HCT116 (cell line): Measurements from ENCODE around the gene NEK7. TPM values are rescaled to one million over a fixed set of nuclear protein-coding genes. Genes with fewer than 3 reads are reported as not detected.

Source experiments
- ATAC-seq: fragments of 200-7000 bp; cut with Tn5 transposase; 2 replicates; pipeline ENCODE4 v1.9.1; 2020; ENCODE audit warnings: mild to moderate bottlenecking, moderate library complexity
- BruUV-seq: library from RNA; stranded (reverse); fragments of 400-500 nt; replicated peaks from 2 replicates; lab custom pipeline; 2021; lab: Mats Ljungman, UMichigan
- CTCF ChIA-PET: fragments of 300-600 bp; sonication (Branson Sonifier 250); formaldehyde crosslinking; loops from one replicate; lab custom pipeline; 2021; ENCODE audit warnings: antibody characterized with exemption; lab: Charles Lee
- POLR2A ChIA-PET: fragments of 300-600, 350-600 bp; sonication (Branson Sonifier 250); formaldehyde crosslinking; loops from one replicate; lab custom pipeline; 2021; ENCODE audit warnings: antibody characterized with exemption; lab: Charles Lee
- RAD21 ChIA-PET, 2 experiments: fragments of 300-600 bp; sonication (Branson Sonifier 250); formaldehyde crosslinking; loops; one replicate each; lab custom pipeline; 2023; ENCODE audit warnings: low total read pairs in 2 of 2; ENCODE audit not compliant: uncharacterized antibody in 2 of 2, unreplicated experiment in 2 of 2, low non-redundant PET in 1 of 2; lab: Charles Lee
- DNase-seq: peaks from one replicate; pipeline ENCODE4 v3.0.0-alpha.2; 2010; ENCODE audit warnings: low read depth, low spot score
- H2AFZ ChIP-seq: fragments of 200-600 bp; shearing (Covaris generic), sonication (generic); 2 replicates; pipeline ENCODE4 v1.6.1; 2017; ENCODE audit warnings: low read depth, mixed run types, mixed read lengths, antibody characterized with exemption, low read length; ENCODE audit not compliant: poor library complexity, severe bottlenecking
- H3K27ac ChIP-seq: 2 replicates; pipeline ENCODE4 v1.5.1; 2012; ENCODE audit warnings: low read depth, low read length
- H3K27me3 ChIP-seq: fragments of 200-600 bp; sonication (generic); 2 replicates; pipeline ENCODE4 v1.6.1; 2016; ENCODE audit warnings: mixed run types, low read length, mixed read lengths; ENCODE audit not compliant: insufficient read depth
- H3K36me3 ChIP-seq, 2 experiments: fragments of 200-500 bp in 1 of 2; fragments of 200-600 bp in 1 of 2; sonication (Bioruptor generic) in 1 of 2; sonication (generic) in 1 of 2; 2 replicates each; pipeline versions ENCODE4 v1.5.1 to v1.6.1; 2014 to 2016; ENCODE audit warnings: low read length in 2 of 2, inconsistent platforms in 1 of 2, mixed read lengths in 1 of 2, mixed run types in 1 of 2; ENCODE audit not compliant: insufficient read depth in 2 of 2, control insufficient read depth in 1 of 2
- H3K4me1 ChIP-seq, 2 experiments: fragments of 200-600 bp in 1 of 2; sonication (generic) in 1 of 2; 2 replicates each; pipeline versions ENCODE4 v1.5.1 to v1.6.1; 2012 to 2017; ENCODE audit warnings: low read length in 2 of 2, inconsistent platforms in 1 of 2, mild to moderate bottlenecking in 1 of 2, mixed read lengths in 1 of 2, mixed run types in 1 of 2, moderate library complexity in 1 of 2; ENCODE audit not compliant: insufficient read depth in 2 of 2, control insufficient read depth in 1 of 2
- H3K4me2 ChIP-seq: fragments of 200-600 bp; sonication (generic); 2 replicates; pipeline ENCODE4 v1.6.1; 2017; ENCODE audit warnings: mixed run types, low read length, mixed read lengths
- H3K4me3 ChIP-seq, 2 experiments: fragments of 200-600 bp in 1 of 2; sonication (generic) in 1 of 2; replicated peaks in 1 of 2; 2 replicates each; pipeline ENCODE4 v1.5.1; 2011 to 2016; ENCODE audit warnings: low read length in 2 of 2, control low read depth in 1 of 2, low read depth in 1 of 2, mild to moderate bottlenecking in 1 of 2, mixed read lengths in 1 of 2, mixed run types in 1 of 2
- H3K79me2 ChIP-seq: fragments of 200-600 bp; sonication (generic); 2 replicates; pipeline ENCODE4 v1.6.1; 2017; ENCODE audit warnings: mild to moderate bottlenecking, mixed run types, low read length, moderate library complexity, mixed read lengths; ENCODE audit not compliant: insufficient read depth
- H3K9ac ChIP-seq: fragments of 200-600 bp; sonication (generic); 2 replicates; pipeline ENCODE4 v1.6.1; 2016; ENCODE audit warnings: low read length, mixed read lengths
- H3K9me2 ChIP-seq: fragments of 200-600 bp; sonication (generic), shearing (Covaris generic); 2 replicates; pipeline ENCODE4 v1.6.1; 2017; ENCODE audit warnings: mixed run types, mild to moderate bottlenecking, moderate library complexity; ENCODE audit not compliant: insufficient read depth
- H3K9me3 ChIP-seq, 2 experiments: fragments of 200-500 bp in 1 of 2; fragments of 200-600 bp in 1 of 2; sonication (Bioruptor generic) in 1 of 2; sonication (generic) in 1 of 2; 2 replicates each; pipeline ENCODE4 v1.6.1; 2014 to 2017; ENCODE audit warnings: low read length in 2 of 2, mixed read lengths in 2 of 2, inconsistent platforms in 1 of 2, low read depth in 1 of 2, mild to moderate bottlenecking in 1 of 2, mixed run types in 1 of 2, moderate library complexity in 1 of 2; ENCODE audit not compliant: control insufficient read depth in 1 of 2, insufficient read depth in 1 of 2
- H4K20me1 ChIP-seq: fragments of 200-600 bp; sonication (generic), shearing (Covaris generic); 2 replicates; pipeline ENCODE4 v1.6.1; 2017; ENCODE audit warnings: mixed run types, mild to moderate bottlenecking, moderate library complexity; ENCODE audit not compliant: insufficient read depth
- CEBPB ChIP-seq: IDR thresholded peaks from 2 replicates; pipeline ENCODE4 v1.6.1; 2012; ENCODE audit warnings: low read depth
- EGR1 ChIP-seq: IDR thresholded peaks from 2 replicates; pipeline ENCODE4 v1.6.1; 2012; ENCODE audit warnings: low read depth
- ELF1 ChIP-seq: IDR thresholded peaks from 2 replicates; pipeline ENCODE4 v1.6.1; 2012; ENCODE audit warnings: low read depth, borderline replicate concordance
- EZH2 ChIP-seq: fragments of 200-600 bp; sonication (generic); IDR thresholded peaks from 2 replicates; pipeline ENCODE4 v1.6.1; 2017; ENCODE audit warnings: antibody characterized with exemption, mixed run types
- EZH2phosphoT487 ChIP-seq: fragments of 200-600 bp; IDR thresholded peaks from 2 replicates; pipeline ENCODE4 v1.6.1; 2018; ENCODE audit warnings: antibody characterized with exemption, borderline replicate concordance
- FOSL1 ChIP-seq: IDR thresholded peaks from 2 replicates; pipeline ENCODE4 v1.6.1; 2012; ENCODE audit warnings: low read depth
- JUND ChIP-seq: IDR thresholded peaks from 2 replicates; pipeline ENCODE4 v1.6.1; 2012
- POLR2AphosphoS5 ChIP-seq: IDR thresholded peaks from 2 replicates; pipeline ENCODE4 v1.6.1; 2011; ENCODE audit warnings: mild to moderate bottlenecking, low read depth, low read length, moderate library complexity
- RAD21 ChIP-seq: IDR thresholded peaks from 2 replicates; pipeline ENCODE4 v1.6.1; 2012; ENCODE audit warnings: low read depth, mild to moderate bottlenecking
- SIN3A ChIP-seq: IDR thresholded peaks from 2 replicates; pipeline ENCODE4 v1.6.1; 2012; ENCODE audit warnings: low read depth
- SP1 ChIP-seq: IDR thresholded peaks from 2 replicates; pipeline ENCODE4 v1.6.1; 2012; ENCODE audit warnings: low read depth
- TCF7L2 ChIP-seq: IDR thresholded peaks from 2 replicates; pipeline ENCODE4 v1.7.0; 2011; ENCODE audit warnings: borderline replicate concordance, inconsistent platforms; ENCODE audit not compliant: insufficient read depth, insufficient read length; ENCODE audit errors: extremely low read depth
- YY1 ChIP-seq: IDR thresholded peaks from 2 replicates; pipeline ENCODE4 v1.6.1; 2011; ENCODE audit warnings: low read length, low read depth, moderate library complexity, mild to moderate bottlenecking; ENCODE audit not compliant: insufficient replicate concordance; ENCODE audit errors: extremely low read depth
- ZFX ChIP-seq: fragments of 450-650 bp; IDR thresholded peaks from 2 replicates; pipeline ENCODE4 v1.6.1; 2017
- ZNF274 ChIP-seq: fragments of 200-500 bp; sonication (Bioruptor generic); IDR thresholded peaks from 2 replicates; pipeline ENCODE4 v1.6.1; 2014; ENCODE audit warnings: mild to moderate bottlenecking, low read depth, low read length, inconsistent platforms
- intact Hi-C: fragments of 100-400 bp; cut with micrococcal nuclease; formaldehyde crosslinking; loops from 2 replicates; pipeline ENCODE4 v1.10.0; 2022
- total RNA-seq: library from RNA; stranded (reverse); gene quantifications from one replicate; pipeline ENCODE4 v1.2.1, GENCODE V29; 2021; ENCODE audit not compliant: unreplicated experiment
- TF ChIP-seq, protein P1 (sequence below): IDR thresholded peaks from 2 replicates; pipeline ENCODE4 v1.6.1; 2012
- TF ChIP-seq, protein P2 (sequence below): IDR thresholded peaks from 2 replicates; pipeline ENCODE4 v1.6.1; 2011; ENCODE audit warnings: mild to moderate bottlenecking, low read length, moderate library complexity; ENCODE audit not compliant: insufficient replicate concordance; ENCODE audit errors: extremely low read depth
- TF ChIP-seq, protein P3 (sequence below): IDR thresholded peaks from 2 replicates; pipeline ENCODE4 v1.6.1; 2012

NEK7 gene
- total RNA-seq, 1 experiment from 2014 or later, result 33.0 TPM

DNA sequence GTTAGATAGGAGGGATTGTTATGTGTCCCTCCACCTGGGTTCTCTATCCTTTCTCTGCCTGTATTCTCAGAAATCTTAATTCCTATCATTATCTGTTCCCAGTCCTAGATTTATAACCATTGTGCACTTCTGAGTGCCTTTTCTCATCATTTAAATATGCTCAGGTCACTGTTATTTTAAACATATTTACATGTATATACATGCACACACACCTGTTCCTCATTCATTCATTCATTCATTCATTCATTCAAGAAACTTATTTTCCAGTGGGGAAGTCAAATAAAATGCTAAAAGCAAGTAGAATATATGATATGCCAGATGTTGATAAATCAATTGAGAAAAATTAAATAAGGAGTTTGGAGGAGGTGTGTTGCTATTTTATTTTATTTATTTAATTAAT is 110.3 kb downstream of the NEK7 start:
- intact Hi-C loops, result no loop called here
- no peaks in the 10 kb centered on the region for H3K79me2 ChIP-seq
- no peak overlapping the region for H3K9ac ChIP-seq
- ChIA-PET RAD21 (no interaction called here), POLR2A (no interaction called here), CTCF (no interaction called here)
- H3K27ac ChIP-seq, result no peak overlapping the region
- no peak overlapping the region for H3K4me3 ChIP-seq
- H3K9me3 ChIP-seq, result no peaks in the 10 kb centered on the region
- H2AFZ ChIP-seq, result no peak overlapping the region
- no peaks in the 10 kb centered on the region for H3K27me3 ChIP-seq
- no peaks in the 10 kb centered on the region; a peak in 1 of 4 replicates for H3K4me1 ChIP-seq
- DNase-seq (no peak), ATAC-seq (no peak)
- no peak for TF ChIP-seq JUND
- TF ChIP-seq ZNF274, result no peak
- no peak for TF ChIP-seq CEBPB
- TF ChIP-seq ZFX, result no peak
- no peak for TF ChIP-seq RAD21
- TF ChIP-seq POLR2AphosphoS5, result no peak
- no peak for TF ChIP-seq EGR1
- TF ChIP-seq, protein P1, sequence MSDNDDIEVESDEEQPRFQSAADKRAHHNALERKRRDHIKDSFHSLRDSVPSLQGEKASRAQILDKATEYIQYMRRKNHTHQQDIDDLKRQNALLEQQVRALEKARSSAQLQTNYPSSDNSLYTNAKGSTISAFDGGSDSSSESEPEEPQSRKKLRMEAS, result no peak
- TF ChIP-seq YY1, result no peak
- no peak for TF ChIP-seq EZH2phosphoT487
- no peak for TF ChIP-seq SP1
- TF ChIP-seq ELF1, result no peak
- TF ChIP-seq FOSL1, result no peak
- no peak for TF ChIP-seq TCF7L2
- H4K20me1 ChIP-seq, result no peaks in the 10 kb centered on the region
- no peaks in the 10 kb centered on the region for H3K9me2 ChIP-seq
- H3K4me2 ChIP-seq, result no peak overlapping the region
- H3K36me3 ChIP-seq, result no peaks in the 10 kb centered on the region
- no TSS peak for BruUV-seq

DNA sequence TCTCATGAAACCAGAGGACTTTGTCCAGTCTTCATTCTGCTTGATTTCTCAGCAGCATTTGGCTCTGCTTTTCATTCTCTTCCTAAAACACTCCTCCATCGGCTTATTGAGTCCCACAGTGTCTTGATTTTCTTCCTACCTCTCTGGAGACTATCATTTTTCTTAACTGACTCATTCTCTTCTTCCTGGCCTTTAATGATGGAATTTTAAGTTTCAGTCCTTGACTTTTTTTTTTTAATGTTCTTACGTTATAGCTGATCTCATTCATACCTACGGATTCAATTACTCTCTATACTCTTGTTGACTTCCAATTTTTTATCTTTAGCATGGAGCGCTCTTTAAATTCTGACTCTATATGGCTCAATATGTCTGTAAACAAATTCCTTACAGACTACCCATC is 111.1 kb downstream of the NEK7 start:
- H4K20me1 ChIP-seq, result no peaks in the 10 kb centered on the region
- H3K4me1 ChIP-seq, result no peaks in the 10 kb centered on the region; a peak in 1 of 4 replicates
- ChIA-PET CTCF (no interaction called here), RAD21 (no interaction called here), POLR2A (no interaction called here)
- H3K4me3 ChIP-seq, result no peak overlapping the region
- H3K27me3 ChIP-seq, result no peaks in the 10 kb centered on the region
- intact Hi-C loops, result no loop called here
- no peaks in the 10 kb centered on the region for H3K9me3 ChIP-seq
- no peaks in the 10 kb centered on the region for H3K9me2 ChIP-seq
- no peak overlapping the region for H2AFZ ChIP-seq
- H3K36me3 ChIP-seq, result no peaks in the 10 kb centered on the region
- H3K79me2 ChIP-seq, result no peaks in the 10 kb centered on the region
- ATAC-seq (no peak), DNase-seq (no peak)
- H3K27ac ChIP-seq, result no peak overlapping the region
- no TSS peak for BruUV-seq
- H3K9ac ChIP-seq, result no peak overlapping the region
- no peak overlapping the region for H3K4me2 ChIP-seq
- TF ChIP-seq EZH2phosphoT487, result no peak
- TF ChIP-seq, protein P2, sequence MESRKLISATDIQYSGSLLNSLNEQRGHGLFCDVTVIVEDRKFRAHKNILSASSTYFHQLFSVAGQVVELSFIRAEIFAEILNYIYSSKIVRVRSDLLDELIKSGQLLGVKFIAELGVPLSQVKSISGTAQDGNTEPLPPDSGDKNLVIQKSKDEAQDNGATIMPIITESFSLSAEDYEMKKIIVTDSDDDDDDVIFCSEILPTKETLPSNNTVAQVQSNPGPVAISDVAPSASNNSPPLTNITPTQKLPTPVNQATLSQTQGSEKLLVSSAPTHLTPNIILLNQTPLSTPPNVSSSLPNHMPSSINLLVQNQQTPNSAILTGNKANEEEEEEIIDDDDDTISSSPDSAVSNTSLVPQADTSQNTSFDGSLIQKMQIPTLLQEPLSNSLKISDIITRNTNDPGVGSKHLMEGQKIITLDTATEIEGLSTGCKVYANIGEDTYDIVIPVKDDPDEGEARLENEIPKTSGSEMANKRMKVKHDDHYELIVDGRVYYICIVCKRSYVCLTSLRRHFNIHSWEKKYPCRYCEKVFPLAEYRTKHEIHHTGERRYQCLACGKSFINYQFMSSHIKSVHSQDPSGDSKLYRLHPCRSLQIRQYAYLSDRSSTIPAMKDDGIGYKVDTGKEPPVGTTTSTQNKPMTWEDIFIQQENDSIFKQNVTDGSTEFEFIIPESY, result no peak
- TF ChIP-seq, protein P3, sequence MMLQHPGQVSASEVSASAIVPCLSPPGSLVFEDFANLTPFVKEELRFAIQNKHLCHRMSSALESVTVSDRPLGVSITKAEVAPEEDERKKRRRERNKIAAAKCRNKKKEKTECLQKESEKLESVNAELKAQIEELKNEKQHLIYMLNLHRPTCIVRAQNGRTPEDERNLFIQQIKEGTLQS, result no peak
- TF ChIP-seq ZNF274, result no peak
- no peak for TF ChIP-seq POLR2AphosphoS5
- no peak for TF ChIP-seq CEBPB
- TF ChIP-seq RAD21, result no peak
- TF ChIP-seq ELF1, result no peak
- TF ChIP-seq EZH2, result no peak
- TF ChIP-seq ZFX, result no peak
- TF ChIP-seq SIN3A, result no peak
